Retinal pigment epithelial cell (primary cell): ENCODE data around the gene CHST15.

Experiments used
- DNase-seq: peaks from one replicate; pipeline ENCODE4 v3.0.0-alpha.2; 2010; ENCODE audit warnings: low read depth
- H3K4me3 ChIP-seq: 2 replicates; pipeline ENCODE4 v1.5.1; 2011; ENCODE audit warnings: mild to moderate bottlenecking, low read length, control low read depth, moderate library complexity
- TF ChIP-seq, protein P1 (sequence below): conservative IDR thresholded peaks from 2 replicates; pipeline ENCODE4 v1.5.1; 2011; ENCODE audit warnings: low read depth, low read length, control low read depth, inconsistent platforms

CHST15 gene

DNA sequence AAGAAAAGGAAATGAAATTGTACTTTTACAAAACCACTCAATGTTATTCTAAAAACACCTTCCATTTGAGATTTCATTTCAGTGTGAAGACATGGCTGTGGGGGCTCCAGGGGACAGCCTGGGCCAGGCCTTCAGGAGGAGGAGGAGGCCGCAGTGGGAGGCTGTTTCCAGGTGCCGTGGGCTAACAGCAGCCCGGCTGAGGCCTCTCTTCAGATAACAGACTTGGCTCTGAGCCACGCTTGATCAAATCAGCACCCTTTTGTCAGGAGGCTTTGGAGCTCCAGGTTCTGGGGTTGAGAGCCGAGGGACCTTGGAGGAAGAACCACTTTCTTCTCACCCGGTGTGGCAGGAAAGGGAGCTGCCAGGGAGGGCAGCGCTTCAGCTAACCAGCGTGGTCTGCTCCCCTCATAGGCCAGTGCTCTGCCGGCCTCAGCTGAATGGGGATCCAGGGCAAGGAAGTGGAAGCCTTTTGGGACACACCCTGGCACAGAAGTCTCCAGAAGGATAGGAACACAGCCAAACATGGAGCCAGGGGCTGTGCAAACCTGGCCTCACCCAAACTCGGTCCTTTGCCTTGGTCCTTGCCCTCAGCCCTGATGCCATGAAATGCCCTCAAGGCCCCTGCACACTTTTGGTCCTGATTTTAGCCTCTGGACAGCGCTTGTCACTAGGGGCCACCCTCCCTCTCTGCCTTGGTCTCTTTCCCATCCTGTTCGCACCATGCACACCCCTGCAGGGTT lies 23.5 kb upstream of the CHST15 start:
- TF ChIP-seq, protein P1, sequence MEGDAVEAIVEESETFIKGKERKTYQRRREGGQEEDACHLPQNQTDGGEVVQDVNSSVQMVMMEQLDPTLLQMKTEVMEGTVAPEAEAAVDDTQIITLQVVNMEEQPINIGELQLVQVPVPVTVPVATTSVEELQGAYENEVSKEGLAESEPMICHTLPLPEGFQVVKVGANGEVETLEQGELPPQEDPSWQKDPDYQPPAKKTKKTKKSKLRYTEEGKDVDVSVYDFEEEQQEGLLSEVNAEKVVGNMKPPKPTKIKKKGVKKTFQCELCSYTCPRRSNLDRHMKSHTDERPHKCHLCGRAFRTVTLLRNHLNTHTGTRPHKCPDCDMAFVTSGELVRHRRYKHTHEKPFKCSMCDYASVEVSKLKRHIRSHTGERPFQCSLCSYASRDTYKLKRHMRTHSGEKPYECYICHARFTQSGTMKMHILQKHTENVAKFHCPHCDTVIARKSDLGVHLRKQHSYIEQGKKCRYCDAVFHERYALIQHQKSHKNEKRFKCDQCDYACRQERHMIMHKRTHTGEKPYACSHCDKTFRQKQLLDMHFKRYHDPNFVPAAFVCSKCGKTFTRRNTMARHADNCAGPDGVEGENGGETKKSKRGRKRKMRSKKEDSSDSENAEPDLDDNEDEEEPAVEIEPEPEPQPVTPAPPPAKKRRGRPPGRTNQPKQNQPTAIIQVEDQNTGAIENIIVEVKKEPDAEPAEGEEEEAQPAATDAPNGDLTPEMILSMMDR = no peak
- H3K4me3 ChIP-seq = no peak overlapping the region
- DNase-seq = no peak

DNA sequence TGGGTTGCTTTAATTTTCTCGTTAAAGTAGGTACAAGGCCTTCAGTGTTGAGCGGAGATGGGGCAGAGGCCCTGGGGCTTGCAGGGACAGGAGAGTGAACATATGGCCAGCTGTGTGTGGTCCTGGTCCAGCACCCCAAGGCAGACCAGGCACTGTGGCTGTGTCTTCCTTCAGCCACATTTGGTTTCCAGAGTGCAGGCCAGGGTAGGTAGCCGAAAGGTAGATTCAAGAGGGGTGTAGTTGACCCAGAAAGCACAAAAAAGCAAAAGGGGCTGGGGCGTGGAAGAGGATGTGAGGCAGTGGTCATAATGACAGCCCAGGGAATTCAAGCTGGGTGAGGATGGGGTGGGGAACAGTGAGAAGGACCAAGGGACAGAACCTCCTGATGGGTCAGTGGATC lies 21.3 kb upstream of the CHST15 start:
- no peak overlapping the region for H3K4me3 ChIP-seq
- TF ChIP-seq, protein P1 = no peak
- DNase-seq = no peak

DNA sequence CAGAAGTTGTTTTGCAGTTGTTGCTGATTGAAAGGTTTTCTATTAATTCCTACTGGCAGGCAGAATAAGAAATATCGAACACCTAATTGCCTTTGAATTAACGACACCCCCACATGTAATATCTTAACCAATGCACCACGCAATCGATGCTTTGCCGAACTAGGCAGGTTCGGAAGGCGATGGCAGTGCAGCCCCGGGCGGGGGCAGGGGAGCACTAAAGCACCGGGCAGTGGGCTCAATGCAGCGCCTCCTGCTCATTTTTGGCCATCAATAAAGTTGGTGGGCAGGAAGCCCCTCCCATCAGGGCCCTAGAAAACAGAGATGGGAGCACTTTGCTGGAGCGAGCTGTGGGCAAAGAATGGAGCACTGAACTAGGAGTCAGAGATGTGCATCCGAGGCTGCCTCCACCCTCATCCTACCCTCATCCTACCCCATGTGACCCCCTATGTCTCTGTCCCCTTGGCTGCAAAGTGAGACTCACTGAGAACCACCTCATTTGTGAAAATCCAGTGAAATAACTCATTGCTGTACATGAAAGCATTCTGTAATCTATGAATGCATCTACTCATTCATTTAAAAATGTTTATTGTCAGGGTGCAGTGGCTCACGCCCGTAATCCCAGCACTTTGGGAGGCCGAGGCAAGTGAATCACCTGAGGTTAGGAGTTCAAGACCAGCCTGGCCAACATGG lies 19.6 kb upstream of the CHST15 start:
- no peak for DNase-seq
- TF ChIP-seq, protein P1 = no peak
- no peak overlapping the region for H3K4me3 ChIP-seq

DNA sequence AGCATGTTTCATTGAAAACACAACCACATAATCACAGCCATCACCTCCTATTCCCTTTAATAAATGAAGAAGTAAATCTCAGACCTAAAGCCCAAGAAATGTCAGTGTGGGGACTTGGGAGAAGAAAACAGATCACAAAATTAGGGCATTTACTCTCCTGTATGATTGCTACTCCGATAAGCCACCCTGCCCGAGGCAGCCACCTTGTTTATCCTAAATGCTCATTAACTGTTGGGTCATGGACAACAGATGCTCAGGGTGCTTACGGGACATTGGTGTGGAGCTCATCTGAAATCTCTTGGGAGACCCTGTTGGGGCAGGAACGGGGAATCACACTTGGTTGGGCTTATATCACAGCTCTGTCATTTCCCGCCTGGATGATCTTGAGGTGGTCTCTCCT lies 17.5 kb upstream of the CHST15 start:
- H3K4me3 ChIP-seq = no peak overlapping the region
- no peak for DNase-seq
- TF ChIP-seq, protein P1 = no peak

DNA sequence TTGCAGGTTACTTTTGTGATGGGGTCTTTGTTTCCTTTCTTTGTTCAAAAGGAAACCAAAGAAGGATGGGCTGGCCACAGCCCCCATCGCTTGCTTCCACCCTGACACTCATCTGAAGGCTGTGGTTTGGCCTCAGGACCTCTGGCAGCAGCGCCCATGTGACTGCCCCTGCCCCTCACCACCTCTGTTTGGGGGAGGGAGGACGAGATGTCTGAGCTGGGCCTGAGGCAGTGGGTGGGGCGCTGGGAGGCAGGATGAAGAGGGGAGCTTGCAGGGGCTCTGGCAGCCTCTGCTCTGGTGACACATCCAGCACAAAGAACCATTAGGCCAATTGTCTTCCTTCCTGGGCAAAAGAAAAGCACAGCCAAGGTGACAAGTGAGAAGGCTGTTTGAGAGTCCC lies 15.9 kb upstream of the CHST15 start:
- DNase-seq = no peak
- TF ChIP-seq, protein P1 = no peak
- no peak overlapping the region for H3K4me3 ChIP-seq

DNA sequence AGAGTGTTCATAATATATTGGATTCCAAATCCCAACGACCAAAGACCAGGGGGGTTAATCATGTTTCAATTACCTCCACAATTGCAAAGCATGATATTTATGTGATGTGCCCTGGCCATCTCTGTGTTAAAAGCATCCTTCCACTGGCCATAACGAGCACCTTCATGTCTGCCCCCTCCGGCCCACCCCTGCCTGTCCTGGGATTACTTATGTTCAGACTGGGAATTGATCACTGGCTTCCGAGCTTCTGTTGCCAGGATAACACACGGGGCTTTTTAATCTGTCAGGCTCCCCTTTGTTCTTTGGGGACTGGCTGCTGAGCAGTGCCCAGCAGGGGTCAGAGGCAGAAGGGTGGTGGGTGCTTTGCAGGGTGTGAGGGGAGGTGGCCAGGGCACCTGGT lies 13.7 kb upstream of the CHST15 start:
- TF ChIP-seq, protein P1 = no peak
- no peak for DNase-seq
- no peak overlapping the region for H3K4me3 ChIP-seq
